HepG2 (cell line): ENCODE measurements around the gene SAMD13. TPM values are rescaled to one million over a fixed set of nuclear protein-coding genes. Genes with fewer than 3 reads are reported as not detected.

Experiments used
- ATAC-seq: fragments of 200-7000 bp; cut with Tn5 transposase; 3 replicates; pipeline ENCODE4 v1.9.1; 2020; ENCODE audit warnings: mild to moderate bottlenecking, moderate library complexity
- BruUV-seq: library from RNA; stranded (reverse); fragments of 400-500 nt; replicated peaks from 2 replicates; lab custom pipeline; 2021; lab: Mats Ljungman, UMichigan
- CTCF ChIA-PET: fragments of 300-600 bp; formaldehyde crosslinking; extraction: SDS; loops from one replicate; lab custom pipeline; 2021; ENCODE audit warnings: low total read pairs, inconsistent platforms, low intra/inter-chr PET ratio; lab: Yijun Ruan, JAX
- POLR2A ChIA-PET: fragments of 350-600 bp; sonication (Branson Sonifier 250); formaldehyde crosslinking; loops from one replicate; lab custom pipeline; 2020; ENCODE audit warnings: antibody characterized with exemption, inconsistent platforms; lab: Yijun Ruan, JAX
- DNase-seq: peaks from one replicate; pipeline ENCODE4 v3.0.0-alpha.2; 2015; ENCODE audit warnings: low spot score
- FAIRE-seq: peaks from 3 replicates; lab custom pipeline; 2011; peaks lifted over from hg19 to GRCh38; lab: Jason Lieb, UNC
- H2AFZ ChIP-seq: one replicate; pipeline ENCODE4 v1.6.1; 2011; ENCODE audit warnings: low read length, inconsistent platforms
- H3K27ac ChIP-seq: fragments of 300-600 bp; 3 replicates; pipeline ENCODE4 v1.8.0; 2011; ENCODE audit warnings: mixed run types, mild to moderate bottlenecking, mixed read lengths, low read length, inconsistent platforms; ENCODE audit not compliant: insufficient read depth; ENCODE audit errors: extremely low read length
- H3K27me3 ChIP-seq, 2 experiments: fragments of 200-600 bp in 1 of 2; 2 replicates in 1 of 2; 3 replicates in 1 of 2; pipeline versions ENCODE4 v1.6.0 to v1.8.0; 2011; ENCODE audit warnings: low read length in 2 of 2, mild to moderate bottlenecking in 2 of 2, moderate library complexity in 2 of 2, inconsistent platforms in 1 of 2; ENCODE audit not compliant: insufficient read depth in 2 of 2, control insufficient read depth in 1 of 2
- H3K36me3 ChIP-seq, 2 experiments: fragments of 200-600 bp in 1 of 2; replicated peaks in 1 of 2; 2 replicates in 1 of 2; 3 replicates in 1 of 2; pipeline versions ENCODE4 v1.5.1 to v1.8.0; 2011; ENCODE audit warnings: low read length in 2 of 2, inconsistent platforms in 1 of 2; ENCODE audit not compliant: insufficient read depth in 2 of 2, control insufficient read depth in 1 of 2
- H3K4me1 ChIP-seq: 2 replicates; pipeline ENCODE4 v1.5.1; 2012; ENCODE audit warnings: low read length, inconsistent platforms; ENCODE audit not compliant: insufficient read depth
- H3K4me2 ChIP-seq: 2 replicates; pipeline ENCODE4 v1.6.0; 2011; ENCODE audit warnings: low read depth, low read length, inconsistent platforms
- H3K4me3 ChIP-seq, 3 experiments: fragments of 200-600 bp in 1 of 3; sonication (generic), shearing (Covaris generic) in 1 of 3; replicated peaks in 1 of 3; 2 replicates each; pipeline ENCODE4 v1.5.1; 2011 to 2016; ENCODE audit warnings: low read length in 3 of 3, inconsistent platforms in 2 of 3, low read depth in 2 of 3, mild to moderate bottlenecking in 2 of 3, control low read depth in 1 of 3, mixed read lengths in 1 of 3; ENCODE audit not compliant: insufficient read depth in 1 of 3
- H3K79me2 ChIP-seq: one replicate; pipeline ENCODE4 v1.6.1; 2011; ENCODE audit warnings: low read length, inconsistent platforms; ENCODE audit not compliant: insufficient read depth
- H3K9ac ChIP-seq: 2 replicates; pipeline ENCODE4 v1.6.0; 2011; ENCODE audit warnings: mild to moderate bottlenecking, low read depth, low read length, inconsistent platforms; ENCODE audit not compliant: insufficient read depth
- H3K9me3 ChIP-seq: 2 replicates; pipeline ENCODE4 v1.5.1; 2012; ENCODE audit warnings: mild to moderate bottlenecking, low read length
- H4K20me1 ChIP-seq: 2 replicates; pipeline ENCODE4 v1.6.0; 2011; ENCODE audit warnings: inconsistent platforms, mild to moderate bottlenecking, low read length, moderate library complexity; ENCODE audit not compliant: insufficient read depth
- ARHGAP35 ChIP-seq: sonication (generic); formaldehyde crosslinking; IDR thresholded peaks from 2 replicates; pipeline ENCODE4 v1.9.0; 2022; ENCODE audit warnings: mild to moderate bottlenecking, inconsistent platforms, moderate library complexity, missing genetic modification reagents, borderline replicate concordance
- ARID2 ChIP-seq: sonication (generic); formaldehyde crosslinking; IDR thresholded peaks from 2 replicates; pipeline ENCODE4 v1.8.1; 2022; ENCODE audit warnings: mild to moderate bottlenecking, missing genetic modification reagents, borderline replicate concordance
- CAMTA2 ChIP-seq: sonication (generic); formaldehyde crosslinking; IDR thresholded peaks from 2 replicates; pipeline ENCODE4 v1.4.0; 2020; ENCODE audit warnings: mild to moderate bottlenecking, missing genetic modification reagents, borderline replicate concordance
- FOXC1 ChIP-seq: sonication (generic); formaldehyde crosslinking; IDR thresholded peaks from 2 replicates; pipeline ENCODE4 v1.8.0; 2022; ENCODE audit warnings: mild to moderate bottlenecking, missing genetic modification reagents, borderline replicate concordance
- GFI1 ChIP-seq: sonication (generic); formaldehyde crosslinking; IDR thresholded peaks from 2 replicates; pipeline ENCODE4 v1.5.0; 2020; ENCODE audit warnings: missing genetic modification reagents, mild to moderate bottlenecking, borderline replicate concordance
- GTF2F1 ChIP-seq: fragments of 150-350 bp; IDR thresholded peaks from 2 replicates; pipeline ENCODE4 v1.6.1; 2014; ENCODE audit warnings: low read length
- MLXIP ChIP-seq: sonication (generic); formaldehyde crosslinking; IDR thresholded peaks from 2 replicates; pipeline ENCODE4 v1.9.0; 2021; ENCODE audit warnings: missing genetic modification reagents, borderline replicate concordance
- MTA3 ChIP-seq: sonication (generic); formaldehyde crosslinking; IDR thresholded peaks from 2 replicates; pipeline ENCODE4 v1.4.0; 2020; ENCODE audit warnings: missing genetic modification reagents
- POGK ChIP-seq: sonication (generic); formaldehyde crosslinking; conservative IDR thresholded peaks from 2 replicates; pipeline ENCODE4 v1.8.0; 2022; ENCODE audit warnings: mild to moderate bottlenecking, moderate library complexity, missing genetic modification reagents
- SAFB2 ChIP-seq: sonication (generic); formaldehyde crosslinking; IDR thresholded peaks from 2 replicates; pipeline ENCODE4 v1.5.1; 2020; ENCODE audit warnings: missing genetic modification reagents, low read depth, mild to moderate bottlenecking, borderline replicate concordance
- ZNF280B ChIP-seq: sonication (generic); formaldehyde crosslinking; IDR thresholded peaks from 2 replicates; pipeline ENCODE4 v1.5.0; 2020; ENCODE audit warnings: missing genetic modification reagents, mild to moderate bottlenecking, borderline replicate concordance
- ZNF512B ChIP-seq: sonication (generic); formaldehyde crosslinking; IDR thresholded peaks from 2 replicates; pipeline ENCODE4 v1.5.1; 2020; ENCODE audit warnings: missing genetic modification reagents, mild to moderate bottlenecking, borderline replicate concordance
- ZNF780A ChIP-seq: sonication (generic); formaldehyde crosslinking; IDR thresholded peaks from 2 replicates; pipeline ENCODE4 v1.8.0; 2022; ENCODE audit warnings: mild to moderate bottlenecking, missing genetic modification reagents, moderate library complexity
- ZNF891 ChIP-seq: sonication (generic); formaldehyde crosslinking; IDR thresholded peaks from 2 replicates; pipeline ENCODE4 v1.5.0; 2020; ENCODE audit warnings: mild to moderate bottlenecking, missing genetic modification reagents
- WGBS: methylation state at CpG from one replicate; pipeline ENCODE4 v1.1.6; 2017; ENCODE audit warnings: low lambda C conversion rate; 5-methylcytosine and 5-hydroxymethylcytosine counted together
- in situ Hi-C: cut with HindIII; loops from 2 replicates; pipeline ENCODE4 v1.10.0; 2017; ENCODE audit warnings: low pct_unique_long_range_greater_than_20kb; ENCODE audit not compliant: extremely low pct_ligation_motif_present
- intact Hi-C: fragments of 100-400 bp; cut with micrococcal nuclease; formaldehyde crosslinking; loops from one replicate; pipeline ENCODE4 v1.10.0; 2022; ENCODE audit not compliant: unreplicated experiment
- polyA plus RNA-seq, 8 experiments: library from polyadenylated mRNA; depleted of rRNA in 3 of 8; stranded (reverse) in 7 of 8; unstranded in 1 of 8; fragments of >200 nt; fragmentation: Illumina TruSeq in 4 of 8; extraction: Trizol in 4 of 8; gene quantifications; 2 replicates each; pipeline versions ENCODE4 v1.2.1 to v1.2.3, GENCODE V29; 2011 to 2016; ENCODE audit warnings: low read depth in 4 of 8, missing spikeins in 1 of 8, mixed read lengths in 1 of 8; ENCODE audit not compliant: insufficient read depth in 1 of 8
- total RNA-seq, 5 experiments: library from RNA; depleted of rRNA; stranded (reverse); fragments of >200 nt; fragmentation: Illumina TruSeq; extraction: Trizol; gene quantifications; 2 replicates each; pipeline ENCODE4 v1.2.3, GENCODE V29; 2016; ENCODE audit warnings: low read depth in 1 of 5

SAMD13 gene
- total and polyA plus RNA-seq, 2 of the 13 experiments (the other 11 are each of a cell fraction or from before 2014, with no cell fraction given) = 0.09 to 0.18 TPM

- in situ Hi-C loops (no loop called here), intact Hi-C loops (no loop called here)
- Histone ChIP-seq H2AFZ (no peak overlapping the region), H3K27me3 (no peaks in the 10 kb centered on the region), H3K9me3 (no peaks in the 10 kb centered on the region), H4K20me1 (no peaks in the 10 kb centered on the region), H3K4me2 (no peak overlapping the region), H3K79me2 (no peaks in the 10 kb centered on the region), H3K36me3 (no peaks in the 10 kb centered on the region), H3K27ac (no peak overlapping the region), H3K4me3 (no peak overlapping the region), H3K9ac (no peak overlapping the region), H3K4me1 (0 out of 2 replicates have a peak, but pooled peaks cover 6% of the 10 kb centered on the region)
- BruUV-seq = no TSS peak
- ChIA-PET POLR2A (no interaction called here), CTCF (no interaction called here)
- DNase-seq = no peak
- ATAC-seq = no peak
- FAIRE-seq = no peak
- WGBS = 49% methylated on average over 2 of the region's 2 CpGs
- no peak for TF ChIP-seq GFI1 (CRISPR knock-in tag)
- TF ChIP-seq CAMTA2 (CRISPR knock-in tag) = no peak
- TF ChIP-seq SAFB2 (CRISPR knock-in tag) = no peak
- no peak for TF ChIP-seq ZNF891
- TF ChIP-seq ARHGAP35 (CRISPR knock-in tag) = no peak
- no peak for TF ChIP-seq ARID2
- no peak for TF ChIP-seq FOXC1
- no peak for TF ChIP-seq ZNF280B
- no peak for TF ChIP-seq ZNF512B
- TF ChIP-seq MLXIP (CRISPR knock-in tag) = no peak
- no peak for TF ChIP-seq POGK (CRISPR knock-in tag)
- no peak for TF ChIP-seq ZNF780A (CRISPR knock-in tag)
- no peak for TF ChIP-seq GTF2F1
- TF ChIP-seq MTA3 = no peak
Observed at GRCh38 chr1:84366786-84367185, 65.3 kb downstream of the SAMD13 start.
